Activated T-helper 1 cell treated with anti-CD3 and anti-CD28 coated beads, Interleukin-12 subunit alpha, Interleukin-12 subunit beta, Interleukin-2, Interleukin-4 antibody, amounts not matched to agents 30 ng/mL and 10 ng/mL and 1 ng/mL, durations not matched to agents 14 hours and 24 hours and 36 hours (primary cell): Measurements from ENCODE around the gene STAG1. TPM values are rescaled to one million over a fixed set of nuclear protein-coding genes. Genes with fewer than 3 reads are reported as not detected.
"Not testable (repeated sequence)": the region's sequence is repeated elsewhere in the genome, so short reads cannot be mapped to it uniquely, and the experiment has no call there.

Experiments used
- DNase-seq: peaks from one replicate; pipeline ENCODE4 v3.0.0; 2021; ENCODE audit warnings: low spot score
- H3K27ac Mint-ChIP-seq: one replicate; pipeline ENCODE4 v1.8.0; 2021; ENCODE audit warnings: mild to moderate bottlenecking, mixed read lengths
- H3K27me3 Mint-ChIP-seq: one replicate; pipeline ENCODE4 v1.8.0; 2022; ENCODE audit warnings: mild to moderate bottlenecking, moderate library complexity, mixed read lengths; ENCODE audit not compliant: insufficient read depth
- H3K36me3 Mint-ChIP-seq: one replicate; pipeline ENCODE4 v1.8.0; 2021; ENCODE audit warnings: low read depth, mixed read lengths
- H3K4me1 Mint-ChIP-seq: one replicate; pipeline ENCODE4 v1.8.0; 2021; ENCODE audit warnings: low read depth, mixed read lengths
- H3K4me3 Mint-ChIP-seq: one replicate; pipeline ENCODE4 v1.8.0; 2021; ENCODE audit warnings: mild to moderate bottlenecking, moderate library complexity, mixed read lengths
- H3K9me3 Mint-ChIP-seq: one replicate; pipeline ENCODE4 v1.8.0; 2021; ENCODE audit warnings: mixed read lengths
- intact Hi-C: fragments of 100-400 bp; cut with micrococcal nuclease; formaldehyde crosslinking; loops from one replicate; pipeline ENCODE4 v1.15.1; 2024
- total RNA-seq: library from RNA; stranded (reverse); gene quantifications from 2 replicates; pipeline ENCODE4 v1.2.3, GENCODE V29; 2022

The STAG1 gene
- total RNA-seq, 1 donor from 2014 or later, result 47.1 TPM

DNA sequence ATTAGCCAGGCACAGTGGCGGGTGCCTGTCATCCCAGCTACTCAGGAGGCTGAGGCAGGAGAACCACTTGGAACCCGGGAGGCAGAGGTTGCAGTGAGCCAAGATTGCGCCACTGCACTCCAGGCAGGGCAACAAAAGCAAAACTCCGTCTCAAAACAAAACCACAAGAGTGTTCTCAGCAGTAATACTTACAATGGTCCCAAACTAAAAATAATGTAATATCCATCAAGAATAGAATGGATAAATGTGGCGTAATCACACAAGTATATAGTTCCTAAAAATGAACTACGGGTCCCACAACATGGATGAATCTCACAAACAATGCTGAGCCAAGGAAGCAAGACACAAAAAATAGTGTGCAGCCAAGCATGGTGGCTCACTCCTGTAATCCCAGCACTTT lies 39.2 kb downstream of the STAG1 start:
- intact Hi-C loops, result no loop called here
- Mint-ChIP-seq H3K4me1 (peaks cover 13% of the 10 kb centered on the region), H3K9me3 (no peaks in the 10 kb centered on the region), H3K4me3 (no peak overlapping the region), H3K36me3 (peaks cover 2% of the 10 kb centered on the region), H3K27me3 (no peaks in the 10 kb centered on the region), H3K27ac (no peak overlapping the region)
- DNase-seq, result no peak

DNA sequence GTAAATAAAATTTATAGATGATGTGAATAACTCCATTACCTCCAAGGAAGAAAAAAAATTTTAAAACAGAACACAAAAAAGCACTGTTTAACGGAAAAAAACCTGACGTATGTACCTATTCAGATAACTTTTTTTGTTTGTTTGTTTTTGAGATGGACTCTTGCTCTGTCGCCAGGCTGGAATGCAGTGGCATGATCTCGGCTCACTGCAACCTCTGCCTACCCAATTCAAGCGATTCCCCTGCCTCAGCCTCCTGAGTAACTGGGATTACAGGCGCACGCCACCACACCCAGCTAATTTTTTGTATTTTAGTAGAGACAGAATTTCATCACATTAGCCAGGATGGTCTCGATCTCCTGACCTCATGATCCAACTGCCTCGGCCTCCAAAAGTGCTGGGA lies 40.3 kb downstream of the STAG1 start:
- intact Hi-C loops, result not testable (repeated sequence)

DNA sequence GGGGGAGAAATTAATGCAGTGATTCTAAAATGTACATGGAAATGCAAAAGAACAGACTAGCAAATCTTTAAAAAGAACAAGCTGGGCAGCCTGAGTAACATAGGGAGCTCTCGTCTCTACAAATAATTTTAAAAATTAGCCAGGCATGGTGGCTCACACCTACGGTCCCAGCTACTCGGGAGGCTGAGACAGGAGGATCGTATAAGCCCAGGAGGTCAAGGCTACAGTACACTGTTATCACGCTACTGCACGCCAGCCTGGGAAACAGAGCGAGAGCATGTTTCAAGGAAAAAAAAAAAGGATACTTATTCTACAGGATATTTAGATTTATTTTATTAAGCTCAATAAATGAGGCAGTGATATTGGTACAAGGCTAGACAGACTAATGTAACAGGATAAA lies 40.9 kb downstream of the STAG1 start:
- Mint-ChIP-seq H3K36me3 (peaks cover 3% of the 10 kb centered on the region), H3K9me3 (no peaks in the 10 kb centered on the region), H3K27me3 (no peaks in the 10 kb centered on the region), H3K4me3 (no peak overlapping the region), H3K4me1 (peaks cover 5% of the 10 kb centered on the region), H3K27ac (no peak overlapping the region)
- DNase-seq, result no peak
- intact Hi-C loops, result no loop called here

More for the DNA sequence above, 40.3 kb downstream of the STAG1 start:
- H3K9me3 Mint-ChIP-seq, H3K27ac Mint-ChIP-seq, H3K4me1 Mint-ChIP-seq, H3K36me3 Mint-ChIP-seq, DNase-seq, H3K4me3 Mint-ChIP-seq, H3K27me3 Mint-ChIP-seq: not testable (repeated sequence)

DNA sequence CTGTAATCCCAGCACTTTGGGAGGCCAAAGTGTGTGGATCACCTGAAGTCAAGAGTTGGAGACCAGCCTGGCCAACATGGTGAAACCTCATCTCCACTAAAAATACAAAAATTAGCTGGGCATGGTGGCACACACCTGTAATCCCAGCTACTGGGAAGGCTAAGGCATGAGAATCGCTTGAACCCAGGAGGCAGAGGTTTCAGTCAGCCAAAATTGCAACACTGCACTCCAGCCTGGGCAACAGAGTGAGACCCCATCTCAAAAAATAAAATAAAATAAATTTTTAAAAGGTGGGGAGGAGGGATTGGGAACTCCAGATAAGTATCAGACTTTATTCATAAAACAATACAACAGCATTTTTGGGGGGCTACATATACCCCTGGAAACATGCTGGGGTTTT lies 42.4 kb downstream of the STAG1 start:
- H3K27ac Mint-ChIP-seq, H3K4me1 Mint-ChIP-seq, H3K36me3 Mint-ChIP-seq, H3K4me3 Mint-ChIP-seq, DNase-seq, H3K9me3 Mint-ChIP-seq, H3K27me3 Mint-ChIP-seq, intact Hi-C loops: not testable (repeated sequence)

DNA sequence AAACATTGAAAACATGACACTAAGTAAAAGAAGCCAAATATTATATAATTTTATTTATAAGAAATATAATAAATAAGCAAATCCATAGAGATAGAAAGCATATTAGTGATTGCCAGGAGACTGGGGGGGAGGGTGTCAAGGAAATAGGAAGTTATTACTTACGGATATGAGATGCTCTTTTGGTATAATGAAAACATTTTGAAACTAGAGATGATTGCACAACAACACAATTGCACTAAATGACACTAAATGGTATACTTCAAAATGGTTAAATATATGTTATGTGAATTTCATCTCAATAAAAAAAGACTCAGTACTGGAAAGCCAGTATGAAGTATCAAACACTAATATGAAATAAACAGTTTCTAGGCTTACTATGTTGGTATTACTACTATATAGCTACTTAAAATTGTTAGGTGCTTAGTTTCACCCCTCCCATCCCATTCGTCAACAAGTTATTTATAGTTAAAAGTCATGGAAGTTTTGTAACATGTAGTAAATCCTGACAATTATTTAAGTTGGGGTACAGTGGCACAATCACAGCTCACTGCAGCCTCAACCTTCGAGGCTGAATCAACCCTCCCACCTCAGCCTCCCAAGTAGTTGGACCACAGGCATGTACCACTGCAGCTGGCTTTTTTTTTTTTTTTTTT lies 43.7 kb downstream of the STAG1 start:
- Mint-ChIP-seq H3K4me1 (peaks cover 5% of the 10 kb centered on the region), H3K9me3 (no peaks in the 10 kb centered on the region), H3K27me3 (no peaks in the 10 kb centered on the region), H3K27ac (no peak overlapping the region), H3K4me3 (no peak overlapping the region), H3K36me3 (peaks cover 5% of the 10 kb centered on the region)
- DNase-seq, result no peak
- intact Hi-C loops, result no loop called here

DNA sequence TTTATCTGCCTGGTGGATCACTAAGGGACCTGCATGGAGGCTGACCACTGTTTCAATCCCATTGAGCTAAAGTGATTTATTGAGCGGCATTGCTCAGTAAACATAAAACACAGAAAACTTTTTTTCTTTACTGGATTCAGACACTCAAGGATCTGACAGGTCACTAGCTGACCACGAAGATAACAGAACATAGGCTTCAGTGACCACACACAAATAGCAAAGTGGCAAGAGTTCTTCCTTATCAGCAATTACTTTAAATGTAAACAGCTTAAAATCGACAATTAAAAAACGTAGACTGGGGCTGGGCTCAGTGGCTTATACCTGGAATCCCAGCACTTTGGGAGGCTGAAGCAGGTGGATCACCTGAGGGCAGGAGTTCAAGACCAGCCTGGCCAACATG lies 48.7 kb downstream of the STAG1 start:
- Mint-ChIP-seq H3K9me3 (peaks cover 16% of the 10 kb centered on the region), H3K27ac (no peak overlapping the region), H3K36me3 (peaks cover 10% of the 10 kb centered on the region), H3K27me3 (no peaks in the 10 kb centered on the region), H3K4me3 (no peak overlapping the region), H3K4me1 (no peaks in the 10 kb centered on the region)
- intact Hi-C loops, result no loop called here
- no peak for DNase-seq

DNA sequence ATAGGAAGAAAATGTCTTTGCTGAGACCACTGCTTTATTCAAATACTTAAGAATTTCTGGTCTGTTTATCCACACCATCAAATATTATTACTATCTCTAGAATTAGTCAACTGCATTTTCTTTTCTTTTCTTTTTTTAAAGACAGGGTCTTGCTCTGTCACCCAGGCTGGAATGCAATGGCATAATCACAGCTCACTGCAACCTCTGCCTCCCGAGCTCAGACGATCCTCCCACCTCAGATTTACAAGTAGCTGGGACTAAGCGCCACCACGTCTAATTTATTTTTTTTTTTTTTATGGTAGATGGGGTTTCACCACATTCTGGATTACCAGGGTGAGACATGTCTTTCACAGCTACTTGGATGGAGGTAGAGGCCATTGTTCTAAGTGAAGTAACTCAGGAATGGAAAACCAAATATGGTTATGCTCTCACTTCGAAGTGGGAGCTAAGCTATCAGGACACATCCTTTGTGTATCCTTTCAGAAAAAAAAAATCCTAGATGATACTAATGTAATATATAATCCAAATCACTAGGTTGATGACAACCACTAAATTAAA lies 52.8 kb downstream of the STAG1 start:
- Mint-ChIP-seq H3K9me3 (peaks cover 53% of the 10 kb centered on the region), H3K36me3 (peaks cover 19% of the 10 kb centered on the region), H3K27me3 (no peaks in the 10 kb centered on the region), H3K27ac (no peak overlapping the region), H3K4me1 (peaks cover 6% of the 10 kb centered on the region), H3K4me3 (no peak overlapping the region)
- no peak for DNase-seq
- intact Hi-C loops, result no loop called here

DNA sequence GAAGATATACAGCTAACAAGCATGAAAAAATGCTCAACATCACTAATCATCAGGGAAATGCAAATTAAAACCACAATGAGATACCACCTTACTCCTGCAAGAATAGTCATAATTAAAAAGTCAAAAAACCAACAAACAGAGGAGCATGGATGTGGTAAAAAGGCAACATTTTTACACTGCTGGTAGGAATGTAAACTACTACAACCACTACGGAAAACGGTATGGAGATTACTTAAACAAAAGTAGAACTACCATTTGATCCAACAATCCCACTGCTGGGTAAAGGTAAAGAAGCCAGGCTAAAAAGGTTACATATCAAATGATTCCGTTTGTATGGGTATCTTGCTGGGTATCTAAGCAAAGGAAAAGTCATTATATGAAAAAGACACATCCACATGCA lies 53.8 kb downstream of the STAG1 start:
- H3K27ac Mint-ChIP-seq, result no peak overlapping the region
- no peaks in the 10 kb centered on the region for H3K27me3 Mint-ChIP-seq

DNA sequence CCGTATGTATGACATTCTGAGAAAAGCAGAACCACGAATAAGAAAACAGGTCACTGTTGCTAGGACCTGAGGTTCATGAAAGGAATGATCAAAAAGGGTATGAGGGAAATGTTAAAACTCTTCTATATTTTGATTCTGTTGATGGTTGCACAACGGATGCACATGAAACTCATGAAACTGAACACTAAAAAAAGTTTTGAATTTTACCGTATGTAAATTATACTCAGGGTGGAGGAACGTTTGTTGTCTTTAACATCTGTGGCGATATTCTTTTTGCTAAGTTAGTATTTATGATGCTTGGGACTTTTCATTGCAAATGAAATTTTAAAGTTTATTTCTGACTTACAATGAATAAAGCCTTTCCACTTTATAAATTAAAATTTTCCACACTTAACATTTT lies 55.4 kb downstream of the STAG1 start:
- H3K4me1 Mint-ChIP-seq, result peaks cover 10% of the 10 kb centered on the region
- H3K4me3 Mint-ChIP-seq, result no peak overlapping the region
- H3K36me3 Mint-ChIP-seq, result peaks cover 32% of the 10 kb centered on the region
- H3K9me3 Mint-ChIP-seq, result peaks cover 73% of the 10 kb centered on the region
- intact Hi-C loops, result no loop called here
- H3K27me3 Mint-ChIP-seq, result no peaks in the 10 kb centered on the region
- DNase-seq, result no peak
- H3K27ac Mint-ChIP-seq, result no peak overlapping the region

More for the DNA sequence above, 53.8 kb downstream of the STAG1 start:
- intact Hi-C loops, result no loop called here
- no peak for DNase-seq
- Mint-ChIP-seq H3K4me1 (peaks cover 10% of the 10 kb centered on the region), H3K36me3 (peaks cover 24% of the 10 kb centered on the region), H3K9me3 (peaks cover 62% of the 10 kb centered on the region), H3K4me3 (no peak overlapping the region)

DNA sequence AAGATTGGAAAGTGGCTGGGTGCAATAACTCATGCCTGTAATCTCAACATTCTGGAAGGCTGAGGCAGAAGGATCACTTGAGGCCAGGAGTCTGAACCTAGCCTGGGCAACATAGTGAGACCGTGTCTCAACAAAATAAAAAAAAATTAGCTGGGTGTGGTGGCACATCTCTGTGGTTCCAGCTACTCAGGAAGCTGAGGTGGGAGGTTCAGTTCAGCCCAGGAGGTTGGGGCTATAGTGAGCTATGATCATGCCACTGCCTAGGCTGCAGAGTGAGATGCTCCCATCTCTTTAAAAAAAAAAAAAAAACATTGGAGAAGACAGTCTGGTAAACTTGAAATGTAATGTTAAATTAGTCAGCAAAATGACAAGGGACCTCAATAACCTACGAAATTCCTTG lies 57.9 kb downstream of the STAG1 start:
- intact Hi-C loops, result no loop called here
- H3K27me3 Mint-ChIP-seq, result no peaks in the 10 kb centered on the region
- H3K4me3 Mint-ChIP-seq, result no peak overlapping the region
- H3K9me3 Mint-ChIP-seq, result peaks cover 68% of the 10 kb centered on the region
- H3K36me3 Mint-ChIP-seq, result peaks cover 39% of the 10 kb centered on the region
- no peak for DNase-seq
- H3K27ac Mint-ChIP-seq, result no peak overlapping the region
- H3K4me1 Mint-ChIP-seq, result peaks cover 15% of the 10 kb centered on the region

DNA sequence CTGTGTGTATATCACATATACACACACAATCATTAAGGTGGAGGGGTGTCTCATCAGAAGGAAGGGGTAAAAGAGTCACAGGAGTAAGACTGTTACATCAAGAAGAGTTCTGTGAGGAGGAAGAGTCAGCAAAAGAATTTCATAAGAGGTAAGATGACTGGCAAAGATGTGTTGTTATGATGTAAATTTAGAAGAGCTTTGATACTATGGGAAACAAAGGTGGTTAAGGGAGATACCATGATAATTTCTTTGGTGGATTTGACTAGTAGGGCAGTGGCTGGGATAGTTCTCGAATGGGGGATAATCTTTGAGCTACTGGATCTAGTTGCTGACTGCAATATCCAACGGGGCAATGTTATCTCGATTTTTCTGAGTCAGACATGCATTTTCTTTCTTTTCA lies 61.6 kb downstream of the STAG1 start:
- Mint-ChIP-seq H3K36me3 (peaks cover 38% of the 10 kb centered on the region), H3K27me3 (no peaks in the 10 kb centered on the region), H3K27ac (no peak overlapping the region), H3K9me3 (peaks cover 40% of the 10 kb centered on the region), H3K4me3 (no peak overlapping the region), H3K4me1 (peaks cover 20% of the 10 kb centered on the region)
- no peak for DNase-seq
- intact Hi-C loops, result no loop called here

DNA sequence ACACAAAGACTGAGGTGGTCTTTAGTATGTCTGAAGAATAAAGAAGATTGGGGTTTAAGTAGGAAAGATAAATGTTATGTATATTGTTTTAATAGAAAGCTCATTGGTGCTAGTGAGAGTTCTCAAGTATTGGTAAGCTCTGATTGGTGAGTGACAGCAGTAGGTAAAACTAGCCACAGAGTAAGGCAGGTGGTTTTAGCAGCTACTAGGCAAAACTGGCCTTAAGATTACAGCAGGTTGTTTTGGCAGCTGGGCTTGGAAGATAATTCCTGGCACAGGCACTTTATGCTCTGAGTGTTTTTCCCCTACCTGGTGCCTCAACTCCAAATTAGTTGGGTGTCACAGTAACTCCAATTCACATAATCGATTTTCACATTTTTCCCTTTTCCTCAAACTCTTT lies 66.3 kb downstream of the STAG1 start:
- H3K4me1 Mint-ChIP-seq, result peaks cover 10% of the 10 kb centered on the region
- no peak for DNase-seq
- no peak overlapping the region for H3K4me3 Mint-ChIP-seq
- intact Hi-C loops, result no loop called here
- peaks cover 13% of the 10 kb centered on the region for H3K9me3 Mint-ChIP-seq
- H3K27me3 Mint-ChIP-seq, result no peaks in the 10 kb centered on the region
- H3K27ac Mint-ChIP-seq, result no peak overlapping the region
- H3K36me3 Mint-ChIP-seq, result peaks cover 19% of the 10 kb centered on the region

DNA sequence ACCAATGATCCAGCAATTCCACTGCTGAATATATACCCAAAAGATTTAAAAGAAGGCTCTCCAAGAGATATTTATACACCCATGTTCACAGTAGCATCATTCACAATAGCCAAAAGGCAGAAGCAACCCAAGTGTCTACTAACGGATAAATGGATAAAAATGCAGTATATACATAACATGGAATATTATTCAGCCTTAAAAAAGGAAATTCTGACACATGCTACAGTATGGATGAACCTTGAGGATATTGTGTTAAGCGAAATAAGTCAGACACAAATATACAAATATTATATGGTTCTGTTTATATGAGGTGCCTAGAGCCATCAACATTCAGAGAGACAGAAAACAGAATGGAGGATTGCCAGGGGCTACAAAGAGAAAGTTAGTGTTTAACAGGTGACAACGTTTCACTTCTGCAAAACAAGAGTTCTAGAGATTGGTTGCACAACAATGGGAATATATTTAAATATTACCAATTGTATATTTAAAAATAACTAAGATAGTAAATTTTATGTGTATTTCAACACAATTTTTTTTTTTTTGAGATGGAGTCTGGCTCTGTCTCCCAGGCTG lies 69.4 kb downstream of the STAG1 start:
- Mint-ChIP-seq H3K4me1 (no peaks in the 10 kb centered on the region), H3K9me3 (peaks cover 9% of the 10 kb centered on the region), H3K27ac (no peak overlapping the region), H3K4me3 (no peak overlapping the region), H3K27me3 (no peaks in the 10 kb centered on the region), H3K36me3 (peaks cover 9% of the 10 kb centered on the region)
- intact Hi-C loops, result no loop called here
- DNase-seq, result no peak
